NT2/D1 (cell line): ENCODE measurements around the gene SGK1.

ENCODE experiments used
- SUZ12 ChIP-seq: IDR thresholded peaks from 2 replicates; pipeline ENCODE4 v1.6.1; 2011; ENCODE audit not compliant: insufficient read length, insufficient read depth; ENCODE audit errors: extremely low read depth
- YY1 ChIP-seq: IDR thresholded peaks from 2 replicates; pipeline ENCODE4 v1.6.1; 2011; ENCODE audit not compliant: insufficient read length, insufficient read depth

DNA sequence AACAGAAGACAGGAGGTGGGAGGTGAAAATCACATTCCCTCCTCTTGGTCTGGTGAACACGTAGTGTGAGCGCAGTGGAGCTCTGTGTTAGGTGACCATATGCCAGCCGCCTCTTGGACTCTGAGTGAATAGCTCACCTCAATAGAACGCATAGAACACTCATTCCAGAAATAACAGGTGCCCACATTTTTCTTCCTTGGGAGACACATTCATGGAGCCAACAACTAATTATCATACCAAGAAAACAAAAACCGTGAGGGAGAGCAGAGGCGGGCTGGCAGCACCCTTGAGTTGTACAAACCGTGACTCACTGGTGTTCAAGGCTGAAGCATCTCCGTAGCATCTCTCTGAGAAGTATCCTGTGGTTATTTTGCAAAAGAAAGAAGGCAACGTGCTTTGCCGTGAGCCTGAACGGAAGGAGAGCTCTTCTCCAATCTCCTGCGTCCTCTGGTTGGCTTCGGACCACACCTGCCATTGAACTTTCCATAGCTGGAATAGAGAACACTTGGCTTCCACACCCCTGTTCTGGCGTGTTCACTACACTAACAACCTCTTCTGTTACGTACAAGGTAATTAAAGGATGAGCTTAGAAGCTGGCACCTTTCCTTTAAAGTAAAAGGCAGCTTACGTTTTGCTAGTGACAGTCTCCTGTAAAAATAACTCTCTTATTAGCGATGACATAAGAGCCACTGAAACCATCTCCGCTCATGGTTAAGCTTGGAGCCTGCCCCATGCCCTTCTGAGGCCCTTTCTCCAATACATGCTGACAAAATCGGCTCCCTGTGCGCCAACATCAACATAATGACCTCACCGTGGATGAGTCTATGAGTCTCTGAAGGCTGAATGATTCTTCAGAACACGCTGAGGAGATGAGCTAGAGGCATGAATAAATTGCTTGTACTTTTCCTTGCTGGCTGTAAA lies 30.2 kb upstream of the SGK1 start:
- no peak for TF ChIP-seq SUZ12
- TF ChIP-seq YY1 = no peak
